ENCODE results near the gene OR6C70.

DNA sequence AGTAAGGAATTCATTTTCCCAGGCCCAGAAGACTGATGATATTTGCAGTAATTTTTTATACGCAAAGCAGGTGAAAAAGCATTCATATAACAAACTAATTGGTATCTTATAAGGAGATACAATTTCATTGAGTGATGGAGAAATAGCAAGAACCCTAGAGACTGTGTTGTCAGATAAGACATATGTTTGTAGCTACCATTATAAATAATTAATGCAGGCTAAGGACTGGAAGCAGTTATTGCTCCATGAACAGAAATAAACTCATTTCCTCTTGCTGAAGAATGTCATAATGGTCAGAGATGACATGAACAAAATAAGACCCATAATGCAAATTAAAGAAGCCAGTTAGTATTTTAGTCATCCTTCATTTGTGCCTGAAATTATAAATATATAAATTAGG is 24.6 kb downstream of the OR6C70 start:
- TF ChIP-seq, protein P1, sequence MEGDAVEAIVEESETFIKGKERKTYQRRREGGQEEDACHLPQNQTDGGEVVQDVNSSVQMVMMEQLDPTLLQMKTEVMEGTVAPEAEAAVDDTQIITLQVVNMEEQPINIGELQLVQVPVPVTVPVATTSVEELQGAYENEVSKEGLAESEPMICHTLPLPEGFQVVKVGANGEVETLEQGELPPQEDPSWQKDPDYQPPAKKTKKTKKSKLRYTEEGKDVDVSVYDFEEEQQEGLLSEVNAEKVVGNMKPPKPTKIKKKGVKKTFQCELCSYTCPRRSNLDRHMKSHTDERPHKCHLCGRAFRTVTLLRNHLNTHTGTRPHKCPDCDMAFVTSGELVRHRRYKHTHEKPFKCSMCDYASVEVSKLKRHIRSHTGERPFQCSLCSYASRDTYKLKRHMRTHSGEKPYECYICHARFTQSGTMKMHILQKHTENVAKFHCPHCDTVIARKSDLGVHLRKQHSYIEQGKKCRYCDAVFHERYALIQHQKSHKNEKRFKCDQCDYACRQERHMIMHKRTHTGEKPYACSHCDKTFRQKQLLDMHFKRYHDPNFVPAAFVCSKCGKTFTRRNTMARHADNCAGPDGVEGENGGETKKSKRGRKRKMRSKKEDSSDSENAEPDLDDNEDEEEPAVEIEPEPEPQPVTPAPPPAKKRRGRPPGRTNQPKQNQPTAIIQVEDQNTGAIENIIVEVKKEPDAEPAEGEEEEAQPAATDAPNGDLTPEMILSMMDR (IDR thresholded peaks at IDR 0.05): no peak
- no peak for TF ChIP-seq EP300 (IDR thresholded peaks at IDR 0.05)

Measured in suprapubic skin (tissue), 3 donors.